B cell (primary cell): ENCODE measurements around the gene RLBP1. TPM values are rescaled to one million over a fixed set of nuclear protein-coding genes. Genes with fewer than 3 reads are reported as not detected.

Experiments
- ATAC-seq: fragments of 200-7000 bp; cut with Tn5 transposase; one replicate; pipeline ENCODE4 v1.10.0; 2021; ENCODE audit warnings: low read depth, mild to moderate bottlenecking, moderate number of reproducible peaks, moderate library complexity
- CTCF ChIA-PET: fragments of 350-600 bp; sonication (Branson Sonifier 250); formaldehyde crosslinking; loops from one replicate; lab custom pipeline; 2021; ENCODE audit warnings: antibody characterized with exemption, inconsistent platforms; lab: Charles Lee
- POLR2A ChIA-PET: fragments of 350-600 bp; sonication (Branson Sonifier 250); formaldehyde crosslinking; loops from one replicate; lab custom pipeline; 2021; ENCODE audit warnings: antibody characterized with exemption; lab: Charles Lee
- DNase-seq: peaks from one replicate; pipeline ENCODE4 v3.0.0; 2013
- H2AFZ ChIP-seq: 2 replicates; pipeline ENCODE4 v1.6.1; 2012; ENCODE audit warnings: mild to moderate bottlenecking, low read depth, low read length; ENCODE audit not compliant: insufficient read depth, poor library complexity, severe bottlenecking
- H3K27ac ChIP-seq, 2 donors: 1 replicate in 1 of 2; 2 replicates in 1 of 2; pipeline ENCODE4 v1.5.1; 2012 to 2013; ENCODE audit warnings: low read length in 2 of 2, mild to moderate bottlenecking in 2 of 2, moderate library complexity in 1 of 2
- H3K27me3 ChIP-seq, 4 experiments: fragments of 200-600 bp in 1 of 4; sonication (generic) in 1 of 4; replicated peaks in 1 of 4; 1 replicate in 2 of 4; 2 replicates in 2 of 4; pipeline versions ENCODE4 v1.6.1 to v1.7.0; 2013 to 2016; ENCODE audit warnings: low read length in 3 of 4, mild to moderate bottlenecking in 2 of 4, mixed read lengths in 1 of 4, moderate library complexity in 1 of 4; ENCODE audit not compliant: insufficient read depth in 4 of 4, control insufficient read depth in 3 of 4; ENCODE audit errors: control extremely low read depth in 1 of 4
- H3K36me3 ChIP-seq, 2 experiments: replicated peaks in 1 of 2; 1 replicate in 1 of 2; 2 replicates in 1 of 2; pipeline versions ENCODE4 v1.6.1 to v1.7.1; 2013; ENCODE audit warnings: low read length in 1 of 2; ENCODE audit not compliant: insufficient read depth in 2 of 2, control insufficient read depth in 1 of 2; ENCODE audit errors: control extremely low read depth in 1 of 2, extremely low read depth in 1 of 2
- H3K4me1 ChIP-seq, 2 donors: fragments of 200-600 bp in 1 of 2; sonication (generic) in 1 of 2; 1 replicate in 1 of 2; 2 replicates in 1 of 2; pipeline versions ENCODE4 v1.5.1 to v1.6.1; 2013 to 2017; ENCODE audit warnings: low read length in 2 of 2; ENCODE audit not compliant: control insufficient read depth in 2 of 2, insufficient read depth in 2 of 2
- H3K4me2 ChIP-seq: replicated peaks from 2 replicates; pipeline ENCODE3; 2012; ENCODE audit warnings: mild to moderate bottlenecking, low read depth, low read length; ENCODE audit not compliant: poor library complexity, severe bottlenecking
- H3K4me3 ChIP-seq, 5 experiments: fragments of 200-600 bp in 1 of 5; sonication (generic) in 1 of 5; 1 replicate in 3 of 5; 2 replicates in 2 of 5; pipeline versions ENCODE4 v1.5.1 to v1.7.0; 2011 to 2016; ENCODE audit warnings: low read length in 4 of 5, mild to moderate bottlenecking in 4 of 5, low read depth in 2 of 5, control low read depth in 1 of 5, moderate library complexity in 1 of 5; ENCODE audit not compliant: insufficient read depth in 1 of 5; ENCODE audit errors: control extremely low read depth in 1 of 5, extremely low read depth in 1 of 5
- H3K79me2 ChIP-seq: fragments of 200-600 bp; sonication (generic); one replicate; pipeline ENCODE4 v1.6.0; 2016; ENCODE audit warnings: low read length; ENCODE audit not compliant: control insufficient read depth, insufficient read depth
- H3K9ac ChIP-seq: fragments of 200-600 bp; sonication (generic); 2 replicates; pipeline ENCODE4 v1.6.1; 2017; ENCODE audit warnings: mild to moderate bottlenecking, low read length, moderate library complexity
- H3K9me3 ChIP-seq, 3 donors: one replicate each; pipeline versions ENCODE4 v1.6.1 to v1.7.1; 2013; ENCODE audit warnings: low read length in 2 of 3; ENCODE audit not compliant: control insufficient read depth in 2 of 3, insufficient read depth in 1 of 3; ENCODE audit errors: control extremely low read depth in 1 of 3
- H4K20me1 ChIP-seq: 2 replicates; pipeline ENCODE4 v1.6.0; 2012; ENCODE audit warnings: mild to moderate bottlenecking, low read length; ENCODE audit not compliant: insufficient read depth, control insufficient read depth, poor library complexity, severe bottlenecking
- H3K27ac Mint-ChIP-seq: one replicate; pipeline ENCODE4 v1.8.0; 2021; ENCODE audit warnings: mixed read lengths
- H3K27me3 Mint-ChIP-seq: one replicate; pipeline ENCODE4 v1.8.0; 2021; ENCODE audit warnings: mixed read lengths
- H3K4me1 Mint-ChIP-seq: one replicate; pipeline ENCODE4 v1.8.0; 2021; ENCODE audit warnings: mixed read lengths
- H3K4me3 Mint-ChIP-seq: one replicate; pipeline ENCODE4 v1.8.0; 2021; ENCODE audit warnings: mixed read lengths
- H3K9me3 Mint-ChIP-seq: one replicate; pipeline ENCODE4 v1.8.0; 2022; ENCODE audit warnings: mixed read lengths; ENCODE audit not compliant: insufficient read depth
- EZH2 ChIP-seq: IDR thresholded peaks from 2 replicates; pipeline ENCODE4 v1.6.1; 2012; ENCODE audit warnings: borderline replicate concordance, low read depth, mild to moderate bottlenecking, moderate library complexity, low read length; ENCODE audit not compliant: insufficient read depth, poor library complexity, severe bottlenecking
- WGBS: methylation state at CpG from one replicate; pipeline ENCODE4 v1.1.5; 2013; ENCODE audit warnings: missing lambda C conversion rate; ENCODE audit not compliant: insufficient coverage; 5-methylcytosine and 5-hydroxymethylcytosine counted together
- intact Hi-C: fragments of 100-400 bp; cut with micrococcal nuclease; formaldehyde crosslinking; loops from one replicate; pipeline ENCODE4 v1.10.0; 2022
- polyA plus RNA-seq: library from polyadenylated mRNA; depleted of rRNA; stranded (reverse); fragments of >200 nt; gene quantifications from 2 replicates; pipeline ENCODE4 v1.2.3, GENCODE V29; 2012
- total RNA-seq, 2 donors: library from RNA; stranded (reverse); fragments of 120-200 nt in 1 of 2; gene quantifications; 1 replicate in 1 of 2; 2 replicates in 1 of 2; pipeline versions ENCODE4 v1.2.3 to v1.2.4, GENCODE V29; 2013 to 2022
- TF ChIP-seq, protein P1 (sequence below): fragments of 200-600 bp; IDR thresholded peaks from one replicate; pipeline ENCODE4 v1.8.0; 2022; ENCODE audit warnings: antibody characterized with exemption, mild to moderate bottlenecking

RLBP1 gene
- total and polyA plus RNA-seq, 2 donors (not counting 1 experiment from before 2014, with no cell fraction given), result not detected

DNA sequence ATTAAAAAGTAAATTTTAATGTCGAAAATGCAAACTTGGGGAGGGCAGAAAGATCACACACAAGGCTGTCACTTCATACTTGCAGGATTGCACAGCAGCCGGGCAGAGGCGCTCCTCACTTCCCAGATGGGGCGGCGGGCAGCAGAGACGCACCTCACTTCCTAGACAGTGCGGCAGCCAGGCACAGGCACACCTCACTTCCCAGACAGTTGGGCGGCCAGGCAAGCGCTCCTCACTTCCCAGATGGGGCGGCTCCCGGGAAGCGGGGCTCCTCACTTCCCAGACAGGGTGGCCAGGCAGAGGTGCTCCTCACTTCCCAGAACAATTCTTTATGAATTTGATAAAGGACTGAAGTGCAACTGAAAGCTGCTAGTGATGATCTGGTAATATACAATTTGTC is 21.2 kb downstream of the RLBP1 start:
- no peaks in the 10 kb centered on the region for H3K79me2 ChIP-seq
- Mint-ChIP-seq H3K4me1 (no peaks in the 10 kb centered on the region), H3K27me3 (no peaks in the 10 kb centered on the region), H3K4me3 (no peak overlapping the region), H3K9me3 (no peaks in the 10 kb centered on the region), H3K27ac (no peak overlapping the region)
- H3K27me3 ChIP-seq, result no peaks in the 10 kb centered on the region
- H2AFZ ChIP-seq, result no peak overlapping the region
- no peak for TF ChIP-seq EZH2
- TF ChIP-seq, protein P1, sequence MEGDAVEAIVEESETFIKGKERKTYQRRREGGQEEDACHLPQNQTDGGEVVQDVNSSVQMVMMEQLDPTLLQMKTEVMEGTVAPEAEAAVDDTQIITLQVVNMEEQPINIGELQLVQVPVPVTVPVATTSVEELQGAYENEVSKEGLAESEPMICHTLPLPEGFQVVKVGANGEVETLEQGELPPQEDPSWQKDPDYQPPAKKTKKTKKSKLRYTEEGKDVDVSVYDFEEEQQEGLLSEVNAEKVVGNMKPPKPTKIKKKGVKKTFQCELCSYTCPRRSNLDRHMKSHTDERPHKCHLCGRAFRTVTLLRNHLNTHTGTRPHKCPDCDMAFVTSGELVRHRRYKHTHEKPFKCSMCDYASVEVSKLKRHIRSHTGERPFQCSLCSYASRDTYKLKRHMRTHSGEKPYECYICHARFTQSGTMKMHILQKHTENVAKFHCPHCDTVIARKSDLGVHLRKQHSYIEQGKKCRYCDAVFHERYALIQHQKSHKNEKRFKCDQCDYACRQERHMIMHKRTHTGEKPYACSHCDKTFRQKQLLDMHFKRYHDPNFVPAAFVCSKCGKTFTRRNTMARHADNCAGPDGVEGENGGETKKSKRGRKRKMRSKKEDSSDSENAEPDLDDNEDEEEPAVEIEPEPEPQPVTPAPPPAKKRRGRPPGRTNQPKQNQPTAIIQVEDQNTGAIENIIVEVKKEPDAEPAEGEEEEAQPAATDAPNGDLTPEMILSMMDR, result no peak
- POLR2A ChIA-PET, result no interaction called here
- no peak overlapping the region for H3K9ac ChIP-seq
- no peaks in the 10 kb centered on the region for H4K20me1 ChIP-seq
- ATAC-seq, result no peak
- intact Hi-C loops, result no loop called here
- no peaks in the 10 kb centered on the region for H3K4me1 ChIP-seq
- no peak for DNase-seq
- H3K4me2 ChIP-seq, result no peak overlapping the region
- no peaks in the 10 kb centered on the region for H3K9me3 ChIP-seq
- CTCF ChIA-PET, result no interaction called here
- no peak overlapping the region for H3K27ac ChIP-seq
- WGBS, result 98% methylated on average over 6 of the region's 12 CpGs
- H3K36me3 ChIP-seq, result peaks cover 0 to 15% of the 10 kb centered on the region in 2 experiments
- H3K4me3 ChIP-seq, result no peak overlapping the region

DNA sequence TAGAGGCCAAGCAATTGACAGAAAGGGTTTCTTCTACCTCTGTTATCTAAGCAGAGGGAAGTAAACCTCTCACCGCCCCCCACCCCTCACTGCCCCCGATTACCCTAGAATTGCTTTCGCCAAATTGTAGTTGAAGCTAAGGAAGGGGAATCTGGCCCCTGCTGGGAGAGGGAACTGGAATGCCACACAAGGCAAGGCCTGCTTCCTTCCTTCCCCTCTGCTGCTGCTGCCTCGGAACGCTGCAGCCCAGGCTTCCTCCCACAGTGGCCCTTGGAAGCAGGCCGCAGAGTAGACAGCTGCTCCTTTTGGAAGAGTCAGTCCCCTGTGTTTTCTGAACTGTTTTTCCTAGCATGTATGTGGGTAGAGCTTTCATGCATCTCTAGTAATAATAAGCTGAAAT is 21.6 kb downstream of the RLBP1 start:
- DNase-seq, result no peak
- Histone ChIP-seq H3K4me1 (no peaks in the 10 kb centered on the region), H4K20me1 (no peaks in the 10 kb centered on the region), H3K9me3 (no peaks in the 10 kb centered on the region), H2AFZ (no peak overlapping the region), H3K4me3 (no peak overlapping the region), H3K27ac (no peak overlapping the region), H3K36me3 (peaks cover 0 to 19% of the 10 kb centered on the region in 2 experiments), H3K9ac (no peak overlapping the region), H3K27me3 (no peaks in the 10 kb centered on the region), H3K4me2 (no peak overlapping the region), H3K79me2 (no peaks in the 10 kb centered on the region)
- H3K4me1 Mint-ChIP-seq, result no peaks in the 10 kb centered on the region
- H3K4me3 Mint-ChIP-seq, result no peak overlapping the region
- intact Hi-C loops, result no loop called here
- ChIA-PET CTCF (no interaction called here), POLR2A (no interaction called here)
- H3K27ac Mint-ChIP-seq, result no peak overlapping the region
- H3K9me3 Mint-ChIP-seq, result no peaks in the 10 kb centered on the region
- TF ChIP-seq, protein P1, result no peak
- no peak for TF ChIP-seq EZH2
- H3K27me3 Mint-ChIP-seq, result no peaks in the 10 kb centered on the region
- ATAC-seq, result no peak
- WGBS, result no CpG with 5 or more reads among the region's 6 CpGs
